Renal cortical epithelial cell (primary cell): Measurements from ENCODE around the gene PTGR2. TPM values are rescaled to one million over a fixed set of nuclear protein-coding genes. Genes with fewer than 3 reads are reported as not detected.
A peak's percentile ranks its signal among the peaks of the same experiment; 100 is the strongest.
"Not testable (repeated sequence)": the region's sequence is repeated elsewhere in the genome, so short reads cannot be mapped to it uniquely, and the experiment has no call there.

Experiments used
- DNase-seq: peaks from one replicate; pipeline ENCODE4 v3.0.0-alpha.2; 2011; ENCODE audit warnings: low read depth
- total RNA-seq: library from RNA; depleted of rRNA; stranded (reverse); fragments of >200 nt; gene quantifications from 2 replicates; pipeline ENCODE4 v1.2.3, GENCODE V29; 2014

PTGR2 gene
- total RNA-seq, 1 donor from 2014 or later = 13.4 TPM

DNA sequence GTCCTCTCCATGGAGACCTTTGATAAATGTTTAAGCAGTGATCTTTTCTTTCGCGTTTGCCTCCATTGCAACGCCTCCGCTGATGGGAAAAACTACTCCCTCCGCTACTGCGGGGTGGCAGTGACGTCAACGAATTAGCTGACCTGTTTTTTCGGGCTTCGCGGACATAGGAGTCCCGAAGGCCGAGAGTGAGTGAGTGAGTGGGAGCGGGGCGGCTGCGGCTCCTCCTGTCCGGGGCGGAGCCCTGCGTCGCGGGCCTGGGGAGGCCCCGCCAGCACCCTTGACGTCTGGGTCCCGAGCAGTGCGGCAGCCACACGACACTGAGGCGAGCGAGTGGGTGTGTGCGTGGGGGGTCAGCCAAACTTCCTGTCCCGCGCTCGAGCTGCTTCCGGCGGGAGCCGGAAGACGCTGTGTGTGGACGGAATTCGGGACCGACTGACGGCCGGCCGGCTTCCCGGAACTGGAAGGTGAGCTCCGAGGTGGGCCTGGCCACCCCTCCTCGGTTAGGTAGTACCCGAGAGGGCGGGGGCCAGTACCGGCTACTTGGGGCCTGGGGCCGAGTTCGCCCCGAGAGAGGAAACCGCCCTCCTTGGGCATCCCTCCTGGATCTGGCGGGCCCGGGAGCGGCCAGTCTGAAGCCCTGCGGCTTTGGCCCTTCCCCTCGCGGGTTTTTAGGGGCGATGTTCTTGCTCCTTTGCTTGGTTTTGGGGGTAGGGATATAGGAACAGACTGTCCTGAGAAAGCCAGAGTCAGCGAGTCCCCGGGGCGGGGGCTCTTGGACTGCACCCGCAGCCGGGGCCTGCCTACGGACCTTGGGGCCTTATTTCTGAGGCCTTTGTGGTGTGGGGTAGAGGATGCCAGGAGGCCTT lies 35.1 kb downstream of the PTGR2 start, which contains the start of gene ZNF410:
ZNF410 (plus strand) TSS at position 411 of the 869 bp plus-strand sequence. CDS start 5,317 bp downstream, outside the sequence.
- DNase-seq = peak; percentile 91

DNA sequence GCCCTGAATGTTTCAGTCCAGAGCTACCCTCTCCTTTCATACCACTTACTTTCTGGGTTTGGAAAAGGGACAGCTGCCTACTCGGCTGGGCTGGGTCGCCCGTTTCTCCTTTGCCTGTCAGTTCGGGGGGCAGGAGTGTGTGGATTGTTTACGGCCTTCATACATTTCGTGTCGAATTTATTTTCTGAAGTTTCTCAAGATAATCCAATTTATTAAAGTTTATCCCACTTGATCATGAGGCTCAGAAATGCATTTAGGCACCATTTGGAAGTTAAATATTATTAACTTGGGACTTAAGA lies 35.6 kb downstream of the PTGR2 start:
- DNase-seq = no peak

DNA sequence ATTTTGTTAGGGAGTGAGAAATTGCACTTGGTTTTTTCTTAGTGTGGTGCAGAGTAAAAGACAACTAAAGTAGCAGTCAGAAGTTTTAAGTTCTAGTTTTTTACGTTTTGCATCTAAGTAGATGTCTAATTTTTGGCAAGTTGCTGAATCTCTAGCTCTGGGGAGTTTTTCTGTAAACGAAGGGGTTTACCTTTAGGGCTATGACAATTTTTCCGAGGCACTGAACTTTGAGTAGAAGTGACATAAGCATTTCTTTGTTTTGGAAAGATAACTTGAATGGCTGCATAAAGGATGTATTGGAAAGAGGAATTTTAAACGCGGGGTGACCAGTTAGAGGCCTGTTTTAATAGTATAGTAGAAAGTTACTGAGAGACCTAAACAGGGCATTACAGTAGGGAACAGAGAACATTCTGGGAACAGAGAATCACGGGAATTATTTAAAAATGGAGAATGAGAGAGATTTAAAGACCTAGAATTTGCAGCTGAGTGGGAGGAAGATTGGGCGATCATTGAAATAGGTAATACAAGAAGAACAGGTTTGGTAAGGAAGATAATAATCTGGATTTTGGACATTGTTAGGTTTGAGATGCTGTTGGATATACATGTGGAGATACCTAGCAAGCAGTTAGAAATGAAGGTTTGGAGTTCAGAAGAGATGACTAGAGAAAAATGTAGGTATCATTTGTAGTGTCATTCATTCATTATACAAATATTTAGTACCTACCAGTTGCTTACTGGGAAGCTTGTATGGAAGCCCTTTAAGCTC lies 36.2 kb downstream of the PTGR2 start:
- DNase-seq = no peak

DNA sequence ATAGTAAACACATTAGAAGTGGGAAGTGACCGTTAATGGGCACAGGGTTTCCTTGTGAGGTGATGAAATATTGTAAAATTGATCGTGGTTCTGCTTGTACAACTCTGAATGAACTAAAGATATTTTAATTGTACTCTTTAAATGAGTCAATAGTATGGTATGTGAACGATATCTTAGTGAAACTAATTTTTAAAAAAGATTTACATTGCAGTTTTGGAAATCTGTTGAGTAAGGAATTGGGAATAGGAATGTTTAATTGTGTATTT lies 36.8 kb downstream of the PTGR2 start:
- DNase-seq = no peak

DNA sequence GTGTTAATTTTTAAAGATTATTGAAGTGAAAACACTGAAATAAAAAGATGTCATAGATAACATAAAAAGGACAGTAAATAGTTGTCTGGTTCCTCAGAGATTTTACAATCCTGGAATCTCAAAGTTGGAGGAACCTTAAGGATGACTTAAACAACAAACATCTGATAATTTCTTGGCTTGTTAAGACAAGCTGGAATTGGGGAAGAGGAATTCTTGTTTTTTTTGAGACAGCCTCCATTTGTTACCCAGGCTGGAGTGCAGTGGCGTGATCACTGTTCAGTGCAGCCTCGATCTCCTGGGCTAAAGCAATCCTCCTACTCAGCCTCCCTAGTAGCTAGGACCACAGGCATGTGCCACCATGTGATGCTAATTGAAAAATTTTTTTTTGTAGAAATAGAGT lies 37.3 kb downstream of the PTGR2 start:
- no peak for DNase-seq

DNA sequence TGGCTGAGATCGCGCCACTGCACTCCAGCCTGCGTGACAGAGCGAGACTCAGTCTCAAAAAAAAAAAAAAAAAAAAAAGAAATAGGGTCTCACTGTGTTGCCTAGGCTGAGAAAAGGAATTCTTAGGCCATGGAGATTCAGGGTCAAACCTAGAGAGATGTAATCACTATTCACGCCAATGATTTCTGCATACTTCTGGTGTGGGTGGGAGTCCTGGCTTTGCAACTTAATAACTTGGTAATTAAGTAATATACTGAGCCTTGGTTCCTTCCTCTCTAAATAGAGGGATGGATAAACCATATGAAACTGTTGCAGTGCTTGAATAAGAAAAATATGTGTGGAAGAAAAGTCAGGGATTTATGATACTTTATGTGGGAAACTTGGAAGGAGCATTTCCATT lies 37.7 kb downstream of the PTGR2 start:
- no peak for DNase-seq

DNA sequence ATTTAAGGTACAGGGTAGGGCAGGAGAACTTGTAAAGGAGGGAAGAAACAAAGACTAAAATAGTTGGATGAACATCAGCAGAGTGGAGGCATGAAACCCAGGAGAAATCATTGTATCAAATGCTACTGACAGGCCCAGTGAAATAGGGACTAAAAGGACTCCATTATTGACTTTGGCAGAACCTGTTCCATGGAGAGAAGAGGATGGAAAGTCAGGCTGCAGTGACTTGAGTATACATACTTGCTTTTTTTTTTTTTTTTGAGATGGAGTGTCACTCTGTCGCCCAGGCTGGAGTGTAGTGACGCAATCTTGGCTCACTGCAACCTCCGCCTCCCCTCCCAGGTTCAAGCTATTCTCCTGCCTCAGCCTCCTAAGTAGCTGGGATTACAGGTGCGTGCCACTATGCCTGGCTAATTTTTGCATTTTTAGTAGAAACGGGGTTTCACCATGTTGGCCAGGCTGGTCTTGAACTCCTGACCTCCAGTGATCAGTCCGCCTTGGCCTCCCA lies 42.6 kb downstream of the PTGR2 start:
- DNase-seq = not testable (repeated sequence)

DNA sequence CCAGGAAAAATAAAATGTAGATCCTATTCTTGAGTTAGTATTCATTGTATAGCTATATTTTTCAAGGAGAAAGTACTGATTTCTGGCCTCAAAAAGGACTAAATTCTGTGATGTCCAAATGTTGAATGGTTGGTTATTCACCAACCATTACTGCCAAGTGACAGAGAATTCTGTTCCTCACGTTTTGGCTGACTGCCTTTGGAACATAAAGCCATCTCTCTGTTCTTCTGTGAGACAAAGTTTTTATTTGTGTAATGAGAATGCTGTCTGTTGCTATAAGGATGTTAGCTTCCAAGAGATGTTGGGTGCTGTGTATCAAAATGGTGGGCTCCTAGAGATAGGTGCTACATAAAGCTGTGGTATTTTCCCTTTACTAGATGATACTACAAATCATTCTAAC lies 44.3 kb downstream of the PTGR2 start:
- no peak for DNase-seq

DNA sequence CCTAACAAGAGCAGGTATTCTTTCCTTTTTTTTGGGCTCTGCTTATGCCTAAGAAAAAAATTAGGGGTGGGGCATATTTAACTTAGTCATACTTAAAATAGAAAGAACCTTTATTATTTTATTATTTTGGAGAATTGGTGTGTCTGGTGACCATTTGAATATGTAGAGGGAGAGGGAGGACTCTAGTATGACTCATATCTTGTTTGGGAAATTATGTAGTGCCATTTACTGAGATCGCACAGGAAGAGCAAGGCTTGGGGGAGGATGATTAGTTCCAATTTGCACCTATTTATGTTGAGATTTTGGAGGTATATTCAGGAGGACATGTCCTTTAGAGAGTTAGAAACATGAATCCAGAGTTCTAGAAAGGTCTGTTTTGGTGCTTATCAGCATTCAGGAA lies 44.9 kb downstream of the PTGR2 start:
- no peak for DNase-seq

DNA sequence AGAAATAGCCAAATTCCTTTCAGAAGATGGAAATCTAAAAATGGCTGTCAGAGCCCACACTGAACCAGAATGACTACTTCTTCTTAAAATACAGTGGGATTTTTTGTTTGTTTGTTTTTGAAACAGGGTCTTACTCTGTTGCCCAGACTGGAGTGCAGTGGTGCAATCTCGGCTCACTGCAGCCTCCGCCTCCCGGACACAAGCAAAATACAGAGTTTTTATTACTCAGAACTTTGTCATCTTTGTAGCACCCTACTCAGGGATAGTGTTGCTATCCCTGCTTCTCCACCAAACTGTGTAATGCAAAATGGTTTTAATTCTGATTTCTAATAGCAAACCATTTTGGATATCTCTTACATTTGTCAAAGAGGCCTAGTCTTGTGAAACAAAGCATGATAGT lies 51.4 kb downstream of the PTGR2 start:
- DNase-seq = no peak

DNA sequence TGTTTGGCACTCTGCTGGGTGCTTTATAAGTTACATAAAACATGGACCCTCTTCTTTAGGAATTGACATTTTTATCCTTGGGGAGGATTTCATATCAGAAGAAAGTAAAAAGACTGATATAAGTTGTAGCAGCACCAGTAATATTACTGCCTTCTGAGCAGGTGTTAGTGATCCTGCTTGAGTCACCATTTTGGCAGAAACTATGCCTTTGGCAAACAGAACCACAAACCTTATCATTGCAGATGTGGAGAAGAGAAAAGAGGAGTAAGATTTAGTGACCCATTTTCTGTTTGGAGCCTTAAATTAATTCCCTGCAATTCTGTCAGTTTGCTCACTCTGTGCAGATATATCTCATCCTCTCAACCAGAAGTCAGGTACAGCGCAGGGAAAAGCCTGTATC lies 58.0 kb downstream of the PTGR2 start:
- DNase-seq = no peak

DNA sequence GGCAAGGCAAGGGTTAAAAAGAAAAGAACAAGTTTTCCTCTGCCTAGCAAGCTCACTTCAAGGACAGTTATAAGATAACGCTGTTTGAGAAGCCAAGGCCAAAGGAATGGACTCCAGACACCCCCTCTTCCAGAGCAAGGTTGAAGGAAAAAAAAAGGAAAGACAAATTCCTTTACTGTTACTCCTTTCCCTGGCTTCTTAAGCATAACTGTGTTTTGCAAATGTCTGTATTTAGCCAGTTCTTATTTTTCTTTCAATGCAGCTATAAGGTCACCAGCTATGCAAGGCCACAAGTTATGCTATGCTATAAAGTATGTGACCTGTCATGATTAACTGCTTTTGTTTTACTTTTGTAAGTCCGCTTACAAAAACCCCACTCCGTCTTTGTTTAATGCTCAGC lies 61.6 kb downstream of the PTGR2 start:
- DNase-seq = no peak

DNA sequence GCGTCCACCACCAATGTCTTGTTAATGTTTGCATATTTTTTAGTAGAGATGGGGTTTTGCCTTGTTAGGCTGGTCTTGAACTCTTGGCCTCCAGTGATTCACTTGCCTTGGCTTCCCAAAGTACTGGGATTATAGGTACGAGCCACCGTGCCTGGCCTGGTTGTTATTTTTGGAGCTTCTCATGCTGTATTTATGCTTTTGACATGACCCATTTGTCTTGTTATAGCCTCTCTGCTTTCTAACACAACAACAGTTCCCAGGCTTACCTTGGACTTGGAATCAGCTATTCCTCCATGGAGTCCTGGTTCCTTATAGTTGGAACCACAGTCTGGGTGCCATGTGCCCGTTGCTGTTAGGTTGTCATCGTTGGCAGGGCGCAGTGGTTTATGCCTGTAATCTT lies 64.7 kb downstream of the PTGR2 start:
- DNase-seq = no peak

DNA sequence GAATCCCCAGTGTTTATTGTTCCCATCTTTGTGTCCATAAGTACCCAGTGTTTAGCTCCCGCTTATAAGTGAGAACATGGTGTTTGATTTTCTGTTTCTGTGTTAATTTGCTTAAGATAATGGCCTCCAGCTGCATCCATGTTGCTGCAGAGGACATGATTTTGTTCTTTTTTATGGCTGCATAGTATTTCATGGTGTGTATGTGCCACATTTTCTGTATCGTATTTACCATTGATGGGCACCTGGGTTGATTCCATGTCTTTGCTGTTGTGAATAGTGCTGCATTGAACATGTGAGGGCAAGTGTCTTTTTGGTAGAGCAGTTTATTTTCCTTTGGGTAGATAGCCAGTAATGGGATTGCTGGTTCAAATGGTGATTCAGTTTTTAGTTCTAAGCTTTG lies 67.8 kb downstream of the PTGR2 start:
- DNase-seq = not testable (repeated sequence)

DNA sequence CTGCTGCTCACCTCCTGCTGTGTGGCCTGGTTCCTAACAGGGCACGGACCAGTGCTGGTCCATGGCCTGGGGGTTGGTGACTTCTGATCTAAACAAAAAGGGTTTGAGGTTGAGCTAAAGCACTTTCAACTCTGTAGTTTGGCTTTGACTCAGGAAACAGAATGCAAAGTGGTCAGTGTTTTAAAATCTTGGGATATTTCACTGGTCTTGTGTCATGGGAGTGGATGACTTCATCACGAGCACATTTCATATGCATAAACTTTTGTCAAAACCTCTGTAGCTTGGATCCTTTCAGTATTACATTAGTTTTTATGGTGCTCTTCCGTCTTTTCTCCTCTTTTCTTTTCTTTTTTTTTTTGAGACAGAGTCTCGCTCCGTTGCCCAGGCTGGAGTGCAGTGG lies 72.7 kb downstream of the PTGR2 start:
- DNase-seq = no peak

Other genes starting within 250 kb of the PTGR2 start
- gene ACOT6, start 239.3 kb upstream of the PTGR2 start, total RNA-seq = not detected in 2 replicates
- gene DNAL1, start 206.8 kb upstream of the PTGR2 start, total RNA-seq = 21.2 and 25.2 TPM in 2 replicates
- gene PNMA1, start 137.4 kb upstream of the PTGR2 start, total RNA-seq = 15.3 and 86.2 TPM in 2 replicates
- 95.9 and 103 TPM in 2 replicates for gene ZNF410, start 35.0 kb downstream of the PTGR2 start, total RNA-seq
- 2.3 and 7.5 TPM in 2 replicates for gene FAM161B, start 98.3 kb downstream of the PTGR2 start, total RNA-seq
- 17.2 and 23.7 TPM in 2 replicates for gene COQ6, start 98.5 kb downstream of the PTGR2 start, total RNA-seq
- 8.9 and 14.3 TPM in 2 replicates for gene ENTPD5, start 167.5 kb downstream of the PTGR2 start, total RNA-seq
- gene BBOF1, start 167.5 kb downstream of the PTGR2 start, total RNA-seq = 13.9 and 15.8 TPM in 2 replicates
- gene ALDH6A1, start 232.6 kb downstream of the PTGR2 start, total RNA-seq = 15.8 and 28.0 TPM in 2 replicates
- gene LIN52, start 233.1 kb downstream of the PTGR2 start, total RNA-seq = 5.1 and 6.8 TPM in 2 replicates